ENCODE data around the gene ADAM17. TPM values are rescaled to one million over a fixed set of nuclear protein-coding genes. Genes with fewer than 3 reads are reported as not detected.

The ADAM17 gene
- total RNA-seq, 2 experiments from 2014 or later, result 24.0 to 24.7 TPM

Other genes starting within 250 kb of the ADAM17 start
- gene ITGB1BP1, start 132.3 kb downstream of the ADAM17 start, total RNA-seq, result 100 to 1,000 TPM; 136 to 142 TPM
- 10 to 100 TPM; 77.5 to 78.1 TPM for gene CPSF3, start 132.2 kb downstream of the ADAM17 start, total RNA-seq
- gene IAH1, start 81.3 kb downstream of the ADAM17 start, total RNA-seq, result 10 to 100 TPM; 83.3 to 87.1 TPM
- gene YWHAQ, start 75.2 kb upstream of the ADAM17 start, total RNA-seq, result 100 to 1,000 TPM; 495 to 541 TPM

Data from activated CD4-positive, alpha-beta memory T cell treated with anti-CD3 and anti-CD28 coated beads for 36 hours (primary cell).